K562 (cell line): ENCODE data around the gene PDCD7. TPM values are rescaled to one million over a fixed set of nuclear protein-coding genes. Genes with fewer than 3 reads are reported as not detected.

Experiments used
- ATAC-seq: fragments of 200-7000 bp; cut with Tn5 transposase; 3 replicates; pipeline ENCODE4 v1.9.1; 2020; ENCODE audit warnings: moderate library complexity
- BruUV-seq: library from RNA; stranded (reverse); fragments of 400-500 nt; replicated peaks from 2 replicates; lab custom pipeline; 2021; lab: Mats Ljungman, UMichigan
- CTCF ChIA-PET: fragments of 300-600 bp; formaldehyde crosslinking; extraction: SDS; loops from one replicate; lab custom pipeline; 2021; ENCODE audit warnings: low intra/inter-chr PET ratio; lab: Yijun Ruan, JAX
- POLR2A ChIA-PET: fragments of 300-600, 350-650 bp; sonication (Branson Sonifier 250); formaldehyde crosslinking; extraction: SDS; loops from one replicate; lab custom pipeline; 2021; ENCODE audit warnings: antibody characterized with exemption, inconsistent platforms; lab: Yijun Ruan, JAX
- DNase-seq, 4 experiments: peaks; one replicate each; pipeline versions ENCODE4 v3.0.0 to v3.0.0-alpha.2; 2011 to 2018; ENCODE audit warnings: low spot score in 3 of 4, mixed read lengths in 3 of 4; ENCODE audit errors: extremely low read depth in 1 of 4
- FAIRE-seq: peaks from 2 replicates; lab custom pipeline; 2011; peaks lifted over from hg19 to GRCh38; lab: Jason Lieb, UNC
- H2AFZ ChIP-seq: 2 replicates; pipeline ENCODE4 v1.6.0; 2011; ENCODE audit warnings: low read depth, low read length, control low read depth, inconsistent platforms
- H3K27ac ChIP-seq: fragments of 200-600 bp; 3 replicates; pipeline ENCODE4 v1.8.0; 2011; ENCODE audit warnings: low read depth, mild to moderate bottlenecking, control low read depth, inconsistent platforms, low read length, moderate library complexity, mixed read lengths; ENCODE audit errors: extremely low read depth
- H3K27me3 ChIP-seq, 2 experiments: fragments of 300-600 bp in 1 of 2; 2 replicates in 1 of 2; 3 replicates in 1 of 2; pipeline versions ENCODE4 v1.6.0 to v1.8.0; 2011; ENCODE audit warnings: inconsistent platforms in 2 of 2, low read length in 2 of 2, mild to moderate bottlenecking in 1 of 2, mixed read lengths in 1 of 2, moderate library complexity in 1 of 2; ENCODE audit not compliant: control insufficient read depth in 2 of 2, insufficient read depth in 2 of 2
- H3K36me3 ChIP-seq: fragments of 300-600 bp; 3 replicates; pipeline ENCODE4 v1.8.0; 2011; ENCODE audit warnings: mild to moderate bottlenecking, low read length, inconsistent platforms; ENCODE audit not compliant: control insufficient read depth, insufficient read depth
- H3K4me1 ChIP-seq, 2 experiments: fragments of 200-600 bp in 1 of 2; replicated peaks in 1 of 2; 2 replicates in 1 of 2; 3 replicates in 1 of 2; pipeline versions ENCODE4 v1.5.1 to v1.8.0; 2011; ENCODE audit warnings: inconsistent platforms in 2 of 2, low read length in 2 of 2, mild to moderate bottlenecking in 1 of 2, mixed read lengths in 1 of 2, moderate library complexity in 1 of 2; ENCODE audit not compliant: control insufficient read depth in 2 of 2, insufficient read depth in 2 of 2
- H3K4me2 ChIP-seq: 2 replicates; pipeline ENCODE4 v1.6.1; 2011; ENCODE audit warnings: low read length, control low read depth, inconsistent platforms, mixed read lengths; ENCODE audit not compliant: insufficient read depth
- H3K4me3 ChIP-seq: fragments of 200-600 bp; sonication (generic), shearing (Covaris generic); 2 replicates; pipeline ENCODE4 v1.5.1; 2016; ENCODE audit warnings: control low read depth, inconsistent platforms
- H3K79me2 ChIP-seq: fragments of 200-600 bp; 3 replicates; pipeline ENCODE4 v1.8.0; 2011; ENCODE audit warnings: low read length, inconsistent platforms; ENCODE audit not compliant: control insufficient read depth, insufficient read depth
- H3K9ac ChIP-seq, 2 experiments: 2 replicates each; pipeline versions ENCODE4 v1.6.0 to v1.6.1; 2011; ENCODE audit warnings: low read depth in 2 of 2, low read length in 2 of 2, control low read depth in 1 of 2, inconsistent platforms in 1 of 2, mild to moderate bottlenecking in 1 of 2, mixed read lengths in 1 of 2; ENCODE audit not compliant: insufficient read depth in 1 of 2
- H3K9me1 ChIP-seq: one replicate; pipeline ENCODE4 v1.6.0; 2011; ENCODE audit warnings: inconsistent platforms, mild to moderate bottlenecking, low read length, moderate library complexity; ENCODE audit not compliant: control insufficient read depth, insufficient read depth
- H3K9me3 ChIP-seq: replicated peaks from 2 replicates; pipeline ENCODE4 v1.5.1; 2011; ENCODE audit warnings: low read depth, low read length, inconsistent platforms; ENCODE audit not compliant: control insufficient read depth, insufficient read depth
- H4K20me1 ChIP-seq: replicated peaks from 2 replicates; pipeline ENCODE4 v1.6.1; 2011; ENCODE audit warnings: low read length, inconsistent platforms, mixed read lengths; ENCODE audit not compliant: control insufficient read depth, insufficient read depth
- CEBPG ChIP-seq, 3 experiments: fragments of 200-800 bp in 1 of 3; sonication (Bioruptor generic) in 1 of 3; sonication (generic) in 1 of 3; formaldehyde crosslinking in 1 of 3; IDR thresholded peaks in 2 of 3; conservative IDR thresholded peaks in 1 of 3; 2 replicates each; pipeline versions ENCODE4 v1.6.1 to v1.8.0; 2016 to 2022; ENCODE audit warnings: missing compliant biosample characterization in 2 of 3, missing genetic modification characterization in 2 of 3, mild to moderate bottlenecking in 1 of 3, missing genetic modification reagents in 1 of 3
- NCOA6 ChIP-seq: fragments of 450-650 bp; IDR thresholded peaks from 2 replicates; pipeline ENCODE4 v1.6.1; 2017; ENCODE audit warnings: mild to moderate bottlenecking
- NCOR1 ChIP-seq: fragments of 450-650 bp; IDR thresholded peaks from 2 replicates; pipeline ENCODE4 v1.6.1; 2016; ENCODE audit warnings: mild to moderate bottlenecking, moderate library complexity
- PHB ChIP-seq: fragments of 250-450 bp; sonication (Bioruptor Pico); IDR thresholded peaks from 2 replicates; pipeline ENCODE4 v1.5.0; 2021
- ZNF324 ChIP-seq: fragments of 250-450 bp; sonication (Bioruptor Pico); IDR thresholded peaks from 2 replicates; pipeline ENCODE4 v1.4.0; 2020; ENCODE audit warnings: mild to moderate bottlenecking
- ZNF76 ChIP-seq: fragments of 250-450 bp; sonication (Bioruptor Pico); IDR thresholded peaks from 2 replicates; pipeline ENCODE4 v1.4.0; 2020; ENCODE audit warnings: mild to moderate bottlenecking, moderate library complexity, borderline replicate concordance
- whole genome bisulfite sequencing: fragments of 100-300 bp; shearing (Covaris generic); methylation state at CpG from one replicate; pipeline ENCODE4 v1.1.6; 2016; ENCODE audit warnings: low coverage, mixed read lengths; ENCODE audit not compliant: insufficient coverage; ENCODE audit errors: missing lambda C conversion rate; 5-methylcytosine and 5-hydroxymethylcytosine counted together
- in situ Hi-C: fragments of 300-500 bp; cut with MboI; formaldehyde crosslinking; loops from 4 replicates; pipeline ENCODE4 v1.15.0; 2018; ENCODE audit warnings: inconsistent platforms, mixed read lengths
- intact Hi-C: fragments of 100-400 bp; cut with micrococcal nuclease; formaldehyde crosslinking; loops from 2 replicates; pipeline ENCODE4 v1.14.2; 2022
- polyA plus RNA-seq, 8 experiments: library from polyadenylated mRNA; depleted of rRNA in 4 of 8; stranded (reverse) in 5 of 8; unstranded in 3 of 8; fragments of >200 nt; fragmentation: Nextera tagmentation in 2 of 8; fragmentation: Illumina TruSeq in 1 of 8; extraction: Ambion mirVana in 2 of 8; extraction: Trizol in 1 of 8; gene quantifications; 2 replicates each; pipeline versions ENCODE4 v1.2.1 to v1.2.3, GENCODE V29; 2011 to 2014; ENCODE audit warnings: inconsistent platforms in 1 of 8, missing spikeins in 1 of 8
- total RNA-seq, 7 experiments: library from RNA; depleted of rRNA in 6 of 7; stranded (reverse); fragments of >200 nt in 6 of 7; fragmentation: Illumina TruSeq in 2 of 7; extraction: Trizol in 2 of 7; gene quantifications; 2 replicates each; pipeline versions ENCODE4 v1.2.1 to v1.2.3, GENCODE V29; 2011 to 2021; ENCODE audit warnings: low replicate concordance in 1 of 7

The PDCD7 gene
- total and polyA plus RNA-seq, 9 of the 15 experiments (the other 6 are each of a cell fraction or from before 2014, with no cell fraction given), result 11.8 to 30.2 (median 18.8) TPM

GRCh38 chr15:65095747-65096104, 37.9 kb downstream of the PDCD7 start:
- no peak overlapping the region for H3K9ac ChIP-seq
- 12% methylated on average over 6 of the region's 6 CpGs for WGBS
- no peaks in the 10 kb centered on the region for H4K20me1 ChIP-seq
- DNase-seq (no peak), ATAC-seq (no peak), FAIRE-seq (no peak)
- no peaks in the 10 kb centered on the region for H3K9me1 ChIP-seq
- H3K27me3 ChIP-seq, result no peaks in the 10 kb centered on the region; a peak in 1 of 5 replicates
- ChIA-PET POLR2A (interaction anchor here (1.2 to 1.4 kb wide), 2 partner anchors 9 to 209 kb away, joined by 3 to 4 read pairs; partner anchors contain the start of gene RNU5B-1), CTCF (no interaction called here)
- H2AFZ ChIP-seq, result no peak overlapping the region
- BruUV-seq, result no TSS peak
- H3K4me1 ChIP-seq, result peaks cover 0 to 5% of the 10 kb centered on the region in 2 experiments; a peak in 1 of 5 replicates
- no peaks in the 10 kb centered on the region for H3K79me2 ChIP-seq
- H3K9me3 ChIP-seq, result no peaks in the 10 kb centered on the region
- intact Hi-C loops, result no loop called here
- in situ Hi-C loops, result no loop called here
- TF ChIP-seq ZNF324 (CRISPR knock-in tag), result no peak
- TF ChIP-seq NCOR1, result no peak
- TF ChIP-seq ZNF76, result no peak
- TF ChIP-seq PHB (CRISPR knock-in tag), result no peak
- TF ChIP-seq NCOA6, result no peak
- TF ChIP-seq CEBPG (CRISPR knock-in tag; IDR thresholded peaks at IDR 0.05), result no peak
- no peak for TF ChIP-seq CEBPG (tag; conservative IDR thresholded peaks at IDR 0.05 in 1 of 2, IDR thresholded peaks at IDR 0.05 in 1 of 2)
- no peak overlapping the region for H3K27ac ChIP-seq
- no peak overlapping the region for H3K4me3 ChIP-seq
- no peak overlapping the region for H3K4me2 ChIP-seq
- peaks cover 15% of the 10 kb centered on the region; the same call in 2 of the 3 replicates for H3K36me3 ChIP-seq
